ENCODE data around the gene SPTLC2.

DNA sequence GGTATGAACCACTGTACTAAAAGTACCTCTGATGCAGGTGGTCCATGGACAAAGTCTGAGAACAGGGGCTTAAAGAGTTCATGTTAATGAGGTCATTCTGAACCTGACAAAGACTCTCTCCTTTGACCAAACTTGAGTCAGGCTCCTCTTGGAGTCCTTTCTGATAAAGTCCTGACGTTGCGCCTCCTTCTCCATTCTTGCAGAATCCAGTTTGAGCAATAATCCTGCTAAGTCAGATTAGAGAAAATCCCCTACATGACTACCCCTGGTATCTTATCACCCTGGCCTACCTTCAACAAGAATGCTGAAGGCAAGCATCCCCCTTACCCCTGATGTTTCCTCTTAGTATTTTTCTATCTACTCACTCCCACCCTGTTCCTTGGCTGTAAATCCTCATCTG is 71.9 kb downstream of the SPTLC2 start:
- TF ChIP-seq, protein P1, sequence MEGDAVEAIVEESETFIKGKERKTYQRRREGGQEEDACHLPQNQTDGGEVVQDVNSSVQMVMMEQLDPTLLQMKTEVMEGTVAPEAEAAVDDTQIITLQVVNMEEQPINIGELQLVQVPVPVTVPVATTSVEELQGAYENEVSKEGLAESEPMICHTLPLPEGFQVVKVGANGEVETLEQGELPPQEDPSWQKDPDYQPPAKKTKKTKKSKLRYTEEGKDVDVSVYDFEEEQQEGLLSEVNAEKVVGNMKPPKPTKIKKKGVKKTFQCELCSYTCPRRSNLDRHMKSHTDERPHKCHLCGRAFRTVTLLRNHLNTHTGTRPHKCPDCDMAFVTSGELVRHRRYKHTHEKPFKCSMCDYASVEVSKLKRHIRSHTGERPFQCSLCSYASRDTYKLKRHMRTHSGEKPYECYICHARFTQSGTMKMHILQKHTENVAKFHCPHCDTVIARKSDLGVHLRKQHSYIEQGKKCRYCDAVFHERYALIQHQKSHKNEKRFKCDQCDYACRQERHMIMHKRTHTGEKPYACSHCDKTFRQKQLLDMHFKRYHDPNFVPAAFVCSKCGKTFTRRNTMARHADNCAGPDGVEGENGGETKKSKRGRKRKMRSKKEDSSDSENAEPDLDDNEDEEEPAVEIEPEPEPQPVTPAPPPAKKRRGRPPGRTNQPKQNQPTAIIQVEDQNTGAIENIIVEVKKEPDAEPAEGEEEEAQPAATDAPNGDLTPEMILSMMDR (IDR thresholded peaks at IDR 0.05; ENCODE audit: low read depth, low read length), result no peak
- no peak for TF ChIP-seq POLR2A (IDR thresholded peaks at IDR 0.05; ENCODE audit: extremely low read depth, insufficient read length)
